Measurements from ENCODE around the gene ROR1. TPM values are rescaled to one million over a fixed set of nuclear protein-coding genes. Genes with fewer than 3 reads are reported as not detected.

ROR1 gene
- total and polyA plus RNA-seq, 2 donors (not counting 3 experiments of a cell fraction or from before 2014, with no cell fraction given): 2.6 to 3.5 TPM

DNA sequence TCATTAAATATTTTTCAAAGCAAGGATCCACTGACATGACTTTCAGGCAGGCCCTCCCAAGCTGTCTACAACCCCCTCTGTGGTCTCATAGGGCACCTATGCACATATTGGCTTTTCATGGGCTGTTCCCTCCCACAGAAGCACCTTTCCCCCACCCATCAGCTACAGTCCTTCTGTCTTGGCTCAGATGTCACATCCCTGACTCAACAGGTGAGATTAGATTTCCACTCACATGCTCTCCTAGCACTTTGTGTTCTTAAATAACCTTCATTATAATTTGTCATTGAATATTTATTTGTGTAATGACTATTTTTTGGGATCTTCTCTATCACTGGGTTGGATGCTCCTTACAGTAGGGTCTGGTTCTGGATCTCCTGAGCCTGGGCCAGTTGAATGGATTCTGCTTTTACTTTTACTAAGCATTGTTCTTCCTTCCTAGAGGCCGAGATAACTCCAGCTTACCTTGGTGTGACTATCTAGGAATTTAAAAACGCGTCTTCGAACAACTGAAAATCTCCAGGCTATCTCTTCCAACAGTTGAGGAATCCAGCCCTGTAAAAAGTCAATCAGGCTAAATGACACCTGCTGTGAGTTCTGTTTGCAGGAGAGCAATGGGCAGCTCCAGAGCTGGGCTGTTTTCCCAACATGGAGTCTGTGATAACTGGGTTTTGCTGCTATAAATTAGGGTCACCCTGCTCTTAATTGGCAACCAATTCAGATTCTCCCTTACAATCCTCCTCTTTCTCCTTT is 16.2 kb downstream of the ROR1 start:
- Histone ChIP-seq H3K9me1 (replicated peaks; ENCODE audit: control insufficient read depth, extremely low read depth, insufficient read depth, low read length) (no peaks in the 10 kb centered on the region), H3K9me3 (replicated peaks; ENCODE audit: control insufficient read depth, insufficient read depth, low read length) (no peaks in the 10 kb centered on the region), H3K4me3 (replicated peaks in 1 of 3; ENCODE audit: insufficient read depth in 1 of 3, low read depth in 1 of 3, low read length in 3 of 3) (no peak overlapping the region), H3K9ac (replicated peaks; ENCODE audit: extremely low read depth, insufficient read depth, low read length) (no peak overlapping the region), H2AFZ (ENCODE audit: low read depth, low read length) (no peak overlapping the region), H3K36me3 (ENCODE audit: control insufficient read depth in 2 of 2, extremely low read depth in 1 of 2, insufficient read depth in 2 of 2, low read length in 2 of 2) (no peaks in the 10 kb centered on the region), H3K27ac (ENCODE audit: insufficient read depth, low read depth, low read length) (no peak overlapping the region), H3K27me3 (ENCODE audit: control insufficient read depth in 2 of 2, insufficient read depth in 2 of 2, low read length in 2 of 2) (no peaks in the 10 kb centered on the region), H4K20me1 (replicated peaks; ENCODE audit: control insufficient read depth, extremely low read depth, insufficient read depth, low read length) (no peaks in the 10 kb centered on the region), H3K4me2 (ENCODE audit: insufficient read depth, low read length) (no peak overlapping the region), H3K79me2 (ENCODE audit: control insufficient read depth, insufficient read depth, low read length) (no peaks in the 10 kb centered on the region), H3K4me1 (ENCODE audit: control insufficient read depth, extremely low read depth, insufficient read depth, low read length) (no peaks in the 10 kb centered on the region)
- no TSS peak for BruUV-seq (replicated peaks)
- FAIRE-seq: no peak
- no peak for DNase-seq (ENCODE audit: low read depth, low spot score)
- intact Hi-C loops (cut with micrococcal nuclease) (no loop called here), dilution Hi-C loops (cut with MboI; ENCODE audit: extremely low pct_ligation_motif_present, low sequenced_read_pairs) (no loop called here)
- TF ChIP-seq, protein P1, sequence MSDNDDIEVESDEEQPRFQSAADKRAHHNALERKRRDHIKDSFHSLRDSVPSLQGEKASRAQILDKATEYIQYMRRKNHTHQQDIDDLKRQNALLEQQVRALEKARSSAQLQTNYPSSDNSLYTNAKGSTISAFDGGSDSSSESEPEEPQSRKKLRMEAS (IDR thresholded peaks at IDR 0.05; ENCODE audit: insufficient read depth, insufficient read length): no peak
- no peak for TF ChIP-seq EZH2 (IDR thresholded peaks at IDR 0.05; ENCODE audit: borderline replicate concordance, low read depth, low read length, severe bottlenecking)
- no peak for TF ChIP-seq JUN (IDR thresholded peaks at IDR 0.05; ENCODE audit: borderline replicate concordance, insufficient read depth, insufficient read length, low read depth)
- no peak for TF ChIP-seq POLR2AphosphoS5 (IDR thresholded peaks at IDR 0.05; ENCODE audit: insufficient read depth, low read depth, low read length)
- no peak for TF ChIP-seq GATA2 (IDR thresholded peaks at IDR 0.05; ENCODE audit: insufficient read depth, insufficient read length, low read depth, low read length)
- no peak for TF ChIP-seq FOS (IDR thresholded peaks at IDR 0.05; ENCODE audit: borderline replicate concordance, insufficient read depth, low read length)
- TF ChIP-seq POLR2A (IDR thresholded peaks at IDR 0.05; ENCODE audit: low read depth, low read length): no peak
- no peak for TF ChIP-seq CTCF (IDR thresholded peaks at IDR 0.05; ENCODE audit: extremely low read depth in 1 of 2, insufficient read depth in 1 of 2, low read depth in 1 of 2, low read length in 2 of 2)
- no peak for TF ChIP-seq MYC (IDR thresholded peaks at IDR 0.05; ENCODE audit: low read depth, low read length)
- CTCF ChIA-PET: interaction anchor here (1.1 to 1.9 kb wide), 2 partner anchors 10 to 98 kb away, joined by 3 to 4 read pairs; no protein-coding TSS in a partner anchor
- POLR2A ChIA-PET: no interaction called here

All from endothelial cell of umbilical vein (primary cell).